GM10248 (cell line): Measurements from ENCODE around the gene CRHR2.

Source experiments
- CTCF ChIA-PET: fragments of 300-600 bp; sonication (Branson Sonifier 250); formaldehyde crosslinking; extraction: SDS; loops from one replicate; lab custom pipeline; 2021; ENCODE audit warnings: antibody characterized with exemption; lab: Yijun Ruan, JAX
- POLR2A ChIA-PET: fragments of 350-650 bp; sonication (Branson Sonifier 250); formaldehyde crosslinking; extraction: SDS; loops from one replicate; lab custom pipeline; 2020; ENCODE audit warnings: antibody characterized with exemption; lab: Yijun Ruan, JAX
- DNase-seq: peaks from one replicate; pipeline ENCODE4 v3.0.0; 2012; ENCODE audit errors: extremely low spot score
- CTCF ChIP-seq: IDR thresholded peaks from 2 replicates; pipeline ENCODE4 v1.5.1; 2012; ENCODE audit warnings: mild to moderate bottlenecking, low read depth; ENCODE audit errors: extremely low read depth, missing control alignments, control extremely low read depth

CRHR2 gene

GRCh38 chr7:30667172-30667571 lies 15.1 kb downstream of the CRHR2 start:
- no peak for TF ChIP-seq CTCF
- ChIA-PET CTCF (interaction anchor here (1.2 to 1.8 kb wide), 2 partner anchors 9 to 103 kb away, joined by 3 to 5 read pairs; no protein-coding TSS in a partner anchor), POLR2A (no interaction called here)
- DNase-seq: no peak

- ChIA-PET CTCF (no interaction called here), POLR2A (no interaction called here)
Measured at GRCh38 chr7:30665449-30665848, 16.8 kb downstream of the CRHR2 start.

GRCh38 chr7:30665043-30665442 lies 17.2 kb downstream of the CRHR2 start:
- POLR2A ChIA-PET: no interaction called here
- no peak for DNase-seq
- CTCF ChIA-PET: interaction anchor here (1.0 to 1.4 kb wide), 2 partner anchors 39 to 274 kb away, joined by 3 to 4 read pairs; no protein-coding TSS in a partner anchor
- no peak for TF ChIP-seq CTCF

More at GRCh38 chr7:30665449-30665848, 16.8 kb downstream of the CRHR2 start:
- TF ChIP-seq CTCF: no peak
- DNase-seq: no peak

- CTCF ChIA-PET: interaction anchor here (1.0 to 1.4 kb wide), 3 partner anchors 10 to 275 kb away, joined by 3 to 4 read pairs (median 4); no protein-coding TSS in a partner anchor
- TF ChIP-seq CTCF: no peak
- POLR2A ChIA-PET: no interaction called here
- DNase-seq: no peak
Measured at GRCh38 chr7:30664184-30664885, 17.9 kb downstream of the CRHR2 start.

- ChIA-PET POLR2A (no interaction called here), CTCF (interaction anchor here (1.4 kb wide), 1 partner anchor 9 kb away, joined by 4 read pairs; no protein-coding TSS in a partner anchor)
- DNase-seq: no peak
- no peak for TF ChIP-seq CTCF
Measured at GRCh38 chr7:30663414-30663813, 18.8 kb downstream of the CRHR2 start.

GRCh38 chr7:30662431-30662939 lies 19.8 kb downstream of the CRHR2 start:
- ChIA-PET POLR2A (no interaction called here), CTCF (no interaction called here)
- no peak for DNase-seq
- no peak for TF ChIP-seq CTCF
